CD14-positive monocyte (primary cell): ENCODE measurements around the gene SEPTIN5. TPM values are rescaled to one million over a fixed set of nuclear protein-coding genes. Genes with fewer than 3 reads are reported as not detected.

Source experiments
- DNase-seq, 3 donors: peaks; one replicate each; pipeline ENCODE4 v3.0.0-alpha.2; 2011 to 2022
- H2AFZ ChIP-seq: 2 replicates; pipeline ENCODE4 v1.6.0; 2012; ENCODE audit warnings: mild to moderate bottlenecking, low read depth, low read length, inconsistent platforms; ENCODE audit not compliant: insufficient read depth, poor library complexity, severe bottlenecking
- H3K27ac ChIP-seq, 2 donors: 1 replicate in 1 of 2; 2 replicates in 1 of 2; pipeline ENCODE4 v1.5.1; 2012 to 2013; ENCODE audit warnings: low read length in 2 of 2, control low read depth in 1 of 2, inconsistent platforms in 1 of 2, low read depth in 1 of 2, mild to moderate bottlenecking in 1 of 2
- H3K27me3 ChIP-seq, 2 donors: one replicate each; pipeline versions ENCODE4 v1.6.0 to v1.6.1; 2011 to 2013; ENCODE audit warnings: low read length in 2 of 2; ENCODE audit not compliant: control insufficient read depth in 2 of 2, insufficient read depth in 2 of 2
- H3K36me3 ChIP-seq, 2 donors: replicated peaks in 1 of 2; 1 replicate in 1 of 2; 2 replicates in 1 of 2; pipeline versions ENCODE4 v1.5.1 to v1.6.1; 2012 to 2013; ENCODE audit warnings: low read length in 2 of 2, control low read depth in 1 of 2, inconsistent platforms in 1 of 2, mild to moderate bottlenecking in 1 of 2; ENCODE audit not compliant: insufficient read depth in 2 of 2, control insufficient read depth in 1 of 2
- H3K4me1 ChIP-seq, 2 donors: 1 replicate in 1 of 2; 2 replicates in 1 of 2; pipeline versions ENCODE4 v1.5.1 to v1.6.1; 2012 to 2013; ENCODE audit warnings: low read length in 2 of 2, control low read depth in 1 of 2, inconsistent platforms in 1 of 2, mild to moderate bottlenecking in 1 of 2, moderate library complexity in 1 of 2; ENCODE audit not compliant: insufficient read depth in 2 of 2, control insufficient read depth in 1 of 2
- H3K4me2 ChIP-seq: replicated peaks from 2 replicates; pipeline ENCODE3; 2012; ENCODE audit warnings: low read length, moderate library complexity, mild to moderate bottlenecking; ENCODE audit not compliant: poor library complexity, severe bottlenecking; ENCODE audit errors: extremely low read depth
- H3K4me3 ChIP-seq, 3 experiments: fragments of 200-600 bp in 1 of 3; sonication (generic) in 1 of 3; replicated peaks in 1 of 3; 1 replicate in 2 of 3; 2 replicates in 1 of 3; pipeline ENCODE4 v1.5.1; 2011 to 2013; ENCODE audit warnings: low read length in 3 of 3, mild to moderate bottlenecking in 3 of 3, control low read depth in 2 of 3, low read depth in 2 of 3, inconsistent platforms in 1 of 3, moderate library complexity in 1 of 3
- H3K79me2 ChIP-seq: 2 replicates; pipeline ENCODE4 v1.6.0; 2012; ENCODE audit warnings: mild to moderate bottlenecking, control low read depth, inconsistent platforms, low read length, moderate library complexity; ENCODE audit not compliant: insufficient read depth
- H3K9ac ChIP-seq: 2 replicates; pipeline ENCODE4 v1.6.0; 2017; ENCODE audit warnings: low read length, mild to moderate bottlenecking; ENCODE audit not compliant: insufficient read depth, poor library complexity, severe bottlenecking
- H3K9me3 ChIP-seq, 2 donors: replicated peaks in 1 of 2; 1 replicate in 1 of 2; 2 replicates in 1 of 2; pipeline versions ENCODE4 v1.5.1 to v1.6.1; 2012 to 2013; ENCODE audit warnings: low read length in 2 of 2, control low read depth in 1 of 2; ENCODE audit not compliant: control insufficient read depth in 1 of 2, insufficient read depth in 1 of 2
- H4K20me1 ChIP-seq: 2 replicates; pipeline ENCODE4 v1.6.0; 2012; ENCODE audit warnings: mild to moderate bottlenecking, low read length, control low read depth, moderate library complexity; ENCODE audit not compliant: insufficient read depth
- H3K27ac Mint-ChIP-seq, 7 donors: one replicate each; pipeline ENCODE4 v1.8.0; 2020; ENCODE audit warnings: mild to moderate bottlenecking in 7 of 7, mixed read lengths in 7 of 7, moderate library complexity in 6 of 7, inconsistent platforms in 2 of 7
- H3K27me3 Mint-ChIP-seq, 3 donors: one replicate each; pipeline ENCODE4 v1.8.0; 2021 to 2022; ENCODE audit warnings: low read depth in 3 of 3, mild to moderate bottlenecking in 3 of 3, mixed read lengths in 3 of 3, moderate library complexity in 3 of 3, inconsistent platforms in 1 of 3
- H3K36me3 Mint-ChIP-seq, 2 donors: one replicate each; pipeline ENCODE4 v1.8.0; 2020; ENCODE audit warnings: mixed read lengths in 2 of 2, inconsistent platforms in 1 of 2, mild to moderate bottlenecking in 1 of 2
- H3K4me1 Mint-ChIP-seq: one replicate; pipeline ENCODE4 v1.8.0; 2020; ENCODE audit warnings: mild to moderate bottlenecking, mixed read lengths
- H3K4me3 Mint-ChIP-seq, 2 donors: one replicate each; pipeline ENCODE4 v1.8.0; 2020; ENCODE audit warnings: mild to moderate bottlenecking in 2 of 2, mixed read lengths in 2 of 2, moderate library complexity in 1 of 2
- H3K9me3 Mint-ChIP-seq, 7 donors: one replicate each; pipeline ENCODE4 v1.8.0; 2020 to 2022; ENCODE audit warnings: mixed read lengths in 7 of 7, mild to moderate bottlenecking in 6 of 7, moderate library complexity in 6 of 7, inconsistent platforms in 2 of 7
- CTCF ChIP-seq: fragments of 200-600 bp; IDR thresholded peaks from one replicate; pipeline ENCODE4 v1.8.0; 2022; ENCODE audit warnings: antibody characterized with exemption, mild to moderate bottlenecking
- WGBS: methylation state at CpG from one replicate; pipeline ENCODE4 v1.1.5; 2013; ENCODE audit warnings: missing lambda C conversion rate; ENCODE audit not compliant: insufficient coverage; 5-methylcytosine and 5-hydroxymethylcytosine counted together
- intact Hi-C, 2 donors: fragments of 100-400 bp; cut with micrococcal nuclease; formaldehyde crosslinking; loops; one replicate each; pipeline versions ENCODE4 v1.15.0 to v1.15.1; 2023
- polyA plus RNA-seq, 3 donors: library from polyadenylated mRNA; depleted of rRNA in 1 of 3; unstranded in 2 of 3; stranded (reverse) in 1 of 3; fragments of 300-500 nt in 2 of 3; fragments of >200 nt in 1 of 3; fragmentation: Illumina TruSeq in 2 of 3; gene quantifications; 1 replicate in 2 of 3; 2 replicates in 1 of 3; pipeline ENCODE4 v1.2.3, GENCODE V29; 2012 to 2021

Gene SEPTIN5
- polyA plus RNA-seq, 3 donors, result 0.50 to 0.64 TPM; not detected in 1

GRCh38 chr22:19672054-19672776, 42.1 kb upstream of the SEPTIN5 start:
- DNase-seq, result no peak
- H3K27me3 ChIP-seq, result no peaks in the 10 kb centered on the region
- peaks cover 0 to 16% (median 7%) of the 10 kb centered on the region in 7 donors for H3K9me3 Mint-ChIP-seq
- H3K4me2 ChIP-seq, result no peak overlapping the region
- H3K79me2 ChIP-seq, result no peaks in the 10 kb centered on the region
- no peaks in the 10 kb centered on the region for H4K20me1 ChIP-seq
- H3K27ac Mint-ChIP-seq, result no peak overlapping the region
- H3K36me3 ChIP-seq, result no peaks in the 10 kb centered on the region
- H3K4me1 Mint-ChIP-seq, result peaks cover 3% of the 10 kb centered on the region
- no peak for TF ChIP-seq CTCF
- H3K27me3 Mint-ChIP-seq, result peaks cover 1 to 11% (median 7%) of the 10 kb centered on the region in 3 donors
- no peak overlapping the region for H3K27ac ChIP-seq
- no peaks in the 10 kb centered on the region for H3K9me3 ChIP-seq
- H3K4me3 Mint-ChIP-seq, result no peak overlapping the region
- H3K36me3 Mint-ChIP-seq, result no peaks in the 10 kb centered on the region
- H3K4me3 ChIP-seq, result no peak overlapping the region
- no peak overlapping the region for H2AFZ ChIP-seq
- H3K9ac ChIP-seq, result no peak overlapping the region
- H3K4me1 ChIP-seq, result no peaks in the 10 kb centered on the region
- intact Hi-C loops, result no loop called here
- WGBS, result 96% methylated on average over 4 of the region's 9 CpGs

- Histone ChIP-seq H2AFZ (no peak overlapping the region), H3K79me2 (no peaks in the 10 kb centered on the region), H3K4me3 (no peak overlapping the region)
Measured at GRCh38 chr22:19673660-19674059, 40.6 kb upstream of the SEPTIN5 start.

More at GRCh38 chr22:19673660-19674059, 40.6 kb upstream of the SEPTIN5 start:
- H3K4me2 ChIP-seq, result no peak overlapping the region
- no peaks in the 10 kb centered on the region for H3K4me1 ChIP-seq
- Mint-ChIP-seq H3K27ac (no peak overlapping the region), H3K4me1 (peaks cover 3% of the 10 kb centered on the region), H3K27me3 (peaks cover 1 to 11% (median 9%) of the 10 kb centered on the region in 3 donors), H3K9me3 (peaks cover 0 to 16% (median 7%) of the 10 kb centered on the region in 7 donors), H3K4me3 (no peak overlapping the region), H3K36me3 (no peaks in the 10 kb centered on the region)
- H4K20me1 ChIP-seq, result no peaks in the 10 kb centered on the region
- H3K9me3 ChIP-seq, result no peaks in the 10 kb centered on the region
- no peak overlapping the region for H3K27ac ChIP-seq
- WGBS, result 93% methylated on average over 2 of the region's 4 CpGs
- DNase-seq, result no peak
- H3K36me3 ChIP-seq, result no peaks in the 10 kb centered on the region
- intact Hi-C loops, result no loop called here
- no peak overlapping the region for H3K9ac ChIP-seq
- no peak for TF ChIP-seq CTCF
- no peaks in the 10 kb centered on the region for H3K27me3 ChIP-seq
